ENCODE measurements around the gene MTERF1. TPM values are rescaled to one million over a fixed set of nuclear protein-coding genes. Genes with fewer than 3 reads are reported as not detected.
A peak's percentile ranks its signal among the peaks of the same experiment; 100 is the strongest.

The MTERF1 gene
- total RNA-seq, 1 experiment from 2014 or later = 10.0 TPM

DNA sequence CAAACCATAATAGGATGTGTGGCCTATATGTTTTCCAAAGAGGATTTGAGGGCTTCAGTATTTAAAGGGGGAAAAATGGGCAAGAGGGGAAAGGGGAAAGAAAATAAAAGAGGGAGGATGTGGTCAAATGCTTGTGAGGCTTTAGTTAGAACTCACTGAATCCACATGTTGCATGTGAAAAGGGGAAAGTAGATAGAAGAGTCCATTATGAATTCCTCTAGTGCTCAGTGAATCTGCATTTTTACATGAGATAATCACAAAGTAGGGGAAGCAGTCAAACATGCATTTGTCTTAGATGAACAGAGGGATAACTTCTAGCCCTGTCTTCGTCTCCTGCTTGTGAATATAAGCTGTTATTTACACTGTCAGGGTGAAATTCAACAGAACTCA, 35.5 kb upstream of the MTERF1 start:
- Histone ChIP-seq H3K36me3 (ENCODE audit: low read depth, low read length) (no peaks in the 10 kb centered on the region), H3K4me3 (ENCODE audit: low read length) (no peak overlapping the region), H4K20me1 (ENCODE audit: low read length) (no peaks in the 10 kb centered on the region), H3K4me1 (ENCODE audit: insufficient read depth, low read length) (peaks cover 8% of the 10 kb centered on the region), H3K9me2 (replicated peaks; ENCODE audit: low read length) (no peaks in the 10 kb centered on the region), H3K27me3 (ENCODE audit: low read length) (no peaks in the 10 kb centered on the region), H3F3A (ENCODE audit: low read length, unreplicated experiment) (no peaks in the 10 kb centered on the region), H3K79me2 (ENCODE audit: low read length) (no peaks in the 10 kb centered on the region), H3K9me3 (ENCODE audit: low read length) (no peaks in the 10 kb centered on the region), H3K9ac (ENCODE audit: low read length) (no peak overlapping the region), H3K27ac (ENCODE audit: low read length) (no peak overlapping the region), H2AFZ (ENCODE audit: low read length) (no peak overlapping the region), H3K4me2 (ENCODE audit: low read length) (no peak overlapping the region)
- DNase-seq (no peak), ATAC-seq (no peak)
- POLR2A ChIA-PET (ENCODE audit: unreplicated experiment) = no interaction called here
- TF ChIP-seq EZH2 (IDR thresholded peaks at IDR 0.05; ENCODE audit: low read length, unreplicated experiment) (no peak), EZH2phosphoT487 (IDR thresholded peaks at IDR 0.05; ENCODE audit: borderline replicate concordance, low read length) (no peak)
- TF ChIP-seq, protein P1, sequence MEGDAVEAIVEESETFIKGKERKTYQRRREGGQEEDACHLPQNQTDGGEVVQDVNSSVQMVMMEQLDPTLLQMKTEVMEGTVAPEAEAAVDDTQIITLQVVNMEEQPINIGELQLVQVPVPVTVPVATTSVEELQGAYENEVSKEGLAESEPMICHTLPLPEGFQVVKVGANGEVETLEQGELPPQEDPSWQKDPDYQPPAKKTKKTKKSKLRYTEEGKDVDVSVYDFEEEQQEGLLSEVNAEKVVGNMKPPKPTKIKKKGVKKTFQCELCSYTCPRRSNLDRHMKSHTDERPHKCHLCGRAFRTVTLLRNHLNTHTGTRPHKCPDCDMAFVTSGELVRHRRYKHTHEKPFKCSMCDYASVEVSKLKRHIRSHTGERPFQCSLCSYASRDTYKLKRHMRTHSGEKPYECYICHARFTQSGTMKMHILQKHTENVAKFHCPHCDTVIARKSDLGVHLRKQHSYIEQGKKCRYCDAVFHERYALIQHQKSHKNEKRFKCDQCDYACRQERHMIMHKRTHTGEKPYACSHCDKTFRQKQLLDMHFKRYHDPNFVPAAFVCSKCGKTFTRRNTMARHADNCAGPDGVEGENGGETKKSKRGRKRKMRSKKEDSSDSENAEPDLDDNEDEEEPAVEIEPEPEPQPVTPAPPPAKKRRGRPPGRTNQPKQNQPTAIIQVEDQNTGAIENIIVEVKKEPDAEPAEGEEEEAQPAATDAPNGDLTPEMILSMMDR (conservative IDR thresholded peaks at IDR 0.05; ENCODE audit: low read depth, low read length) = no peak
- intact Hi-C loops (cut with micrococcal nuclease) = no loop called here
- CTCF ChIA-PET = no interaction called here
- BruUV-seq (replicated peaks) = no TSS peak

DNA sequence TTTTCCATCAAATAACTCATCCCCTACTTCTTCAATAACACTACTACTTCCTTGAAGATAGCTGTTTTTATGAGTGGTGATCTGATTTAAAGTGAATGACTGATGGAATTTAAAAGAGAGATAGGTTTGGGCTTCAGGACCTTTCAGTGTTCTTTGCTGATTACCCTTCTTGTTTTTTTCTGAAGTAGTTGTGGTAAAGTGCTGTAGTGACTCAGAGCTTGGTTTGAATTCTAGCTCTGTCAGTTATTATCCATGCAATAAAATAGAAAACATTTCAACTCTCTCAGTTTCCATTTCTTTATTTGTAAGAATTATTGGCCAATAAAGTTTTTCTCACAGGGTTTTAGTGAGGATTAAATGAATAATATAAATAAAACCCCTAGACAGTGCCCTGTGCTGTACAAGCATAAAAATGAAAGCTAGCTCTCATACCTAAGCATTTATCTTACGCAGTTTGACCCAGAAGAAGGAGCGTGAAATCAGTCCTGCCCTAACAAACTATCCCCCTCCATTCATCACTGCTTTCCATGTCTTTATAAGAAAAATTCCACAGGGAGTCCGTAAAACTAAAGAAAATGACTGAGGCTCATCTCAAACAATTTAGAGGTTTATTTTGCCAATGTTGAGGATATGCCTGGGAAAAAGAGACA, 35.0 kb upstream of the MTERF1 start:
- H3K36me3 ChIP-seq (ENCODE audit: low read depth, low read length) = no peaks in the 10 kb centered on the region
- H3K4me3 ChIP-seq (ENCODE audit: low read length) = no peak overlapping the region
- CTCF ChIA-PET = no interaction called here
- H3K9ac ChIP-seq (ENCODE audit: low read length) = no peak overlapping the region
- intact Hi-C loops (cut with micrococcal nuclease) = no loop called here
- DNase-seq (no peak), ATAC-seq (peak; percentile 67)
- no TSS peak for BruUV-seq (replicated peaks)
- no peaks in the 10 kb centered on the region for H3K9me2 ChIP-seq (replicated peaks; ENCODE audit: low read length)
- TF ChIP-seq EZH2phosphoT487 (IDR thresholded peaks at IDR 0.05; ENCODE audit: borderline replicate concordance, low read length) (no peak), EZH2 (IDR thresholded peaks at IDR 0.05; ENCODE audit: low read length, unreplicated experiment) (no peak)
- TF ChIP-seq, protein P1 (conservative IDR thresholded peaks at IDR 0.05; ENCODE audit: low read depth, low read length) = no peak
- H3K27ac ChIP-seq (ENCODE audit: low read length) = no peak overlapping the region
- H3K79me2 ChIP-seq (ENCODE audit: low read length) = no peaks in the 10 kb centered on the region
- no peak overlapping the region for H3K4me2 ChIP-seq (ENCODE audit: low read length)
- H4K20me1 ChIP-seq (ENCODE audit: low read length) = no peaks in the 10 kb centered on the region
- POLR2A ChIA-PET (ENCODE audit: unreplicated experiment) = no interaction called here
- H3K4me1 ChIP-seq (ENCODE audit: insufficient read depth, low read length) = peaks cover 8% of the 10 kb centered on the region
- H3K27me3 ChIP-seq (ENCODE audit: low read length) = no peaks in the 10 kb centered on the region
- no peak overlapping the region for H2AFZ ChIP-seq (ENCODE audit: low read length)
- H3K9me3 ChIP-seq (ENCODE audit: low read length) = no peaks in the 10 kb centered on the region
- H3F3A ChIP-seq (ENCODE audit: low read length, unreplicated experiment) = no peaks in the 10 kb centered on the region

DNA sequence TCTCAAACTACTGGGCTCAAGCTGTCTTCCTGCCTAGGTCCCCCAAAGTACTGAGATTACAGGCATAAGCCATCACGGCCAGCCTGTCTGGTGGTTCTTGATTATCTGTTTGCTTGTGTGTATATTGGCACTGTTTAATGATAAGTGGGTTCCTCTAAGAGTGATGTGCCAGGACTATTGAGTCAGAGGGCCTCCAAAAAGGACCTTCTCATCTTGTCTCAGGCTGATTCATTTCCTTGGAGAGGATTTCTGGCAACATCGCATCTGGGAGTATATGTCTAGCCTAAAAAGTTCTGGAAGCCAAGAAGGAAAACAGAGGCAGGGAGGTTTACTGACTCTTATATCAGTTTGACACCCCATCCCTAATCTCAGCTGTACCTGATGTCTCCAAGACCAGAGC, 33.1 kb upstream of the MTERF1 start:
- no peaks in the 10 kb centered on the region for H3F3A ChIP-seq (ENCODE audit: low read length, unreplicated experiment)
- CTCF ChIA-PET = no interaction called here

More for the DNA sequence above, 33.1 kb upstream of the MTERF1 start:
- ATAC-seq (peak; percentile 38; the same call in 1 of the 2 replicates), DNase-seq (peak; percentile 33)
- Histone ChIP-seq H3K36me3 (ENCODE audit: low read depth, low read length) (no peaks in the 10 kb centered on the region), H3K4me3 (ENCODE audit: low read length) (no peak overlapping the region), H3K4me1 (ENCODE audit: insufficient read depth, low read length) (peaks cover 8% of the 10 kb centered on the region), H2AFZ (ENCODE audit: low read length) (peak overlapping the region; percentile 25; the same call in 1 of the 2 replicates), H3K4me2 (ENCODE audit: low read length) (no peak overlapping the region), H3K27me3 (ENCODE audit: low read length) (no peaks in the 10 kb centered on the region), H3K27ac (ENCODE audit: low read length) (no peak overlapping the region), H3K9ac (ENCODE audit: low read length) (no peak overlapping the region), H4K20me1 (ENCODE audit: low read length) (no peaks in the 10 kb centered on the region), H3K9me2 (replicated peaks; ENCODE audit: low read length) (no peaks in the 10 kb centered on the region), H3K79me2 (ENCODE audit: low read length) (no peaks in the 10 kb centered on the region), H3K9me3 (ENCODE audit: low read length) (no peaks in the 10 kb centered on the region)
- intact Hi-C loops (cut with micrococcal nuclease) = no loop called here
- POLR2A ChIA-PET (ENCODE audit: unreplicated experiment) = interaction anchor here (0.5 kb wide), 1 partner anchor 144 kb away, joined by 3 read pairs; no protein-coding TSS in a partner anchor
- TF ChIP-seq, protein P1 (conservative IDR thresholded peaks at IDR 0.05; ENCODE audit: low read depth, low read length) = no peak
- no peak for TF ChIP-seq EZH2 (IDR thresholded peaks at IDR 0.05; ENCODE audit: low read length, unreplicated experiment)
- no peak for TF ChIP-seq EZH2phosphoT487 (IDR thresholded peaks at IDR 0.05; ENCODE audit: borderline replicate concordance, low read length)
- no TSS peak for BruUV-seq (replicated peaks)

Data from PC-3 (cell line).